SK-N-SH (cell line): ENCODE results near the gene HBB. TPM values are rescaled to one million over a fixed set of nuclear protein-coding genes. Genes with fewer than 3 reads are reported as not detected.

Experiments
- CTCF ChIA-PET: fragments of 300-600, 350-600 bp; formaldehyde crosslinking; extraction: SDS; loops from one replicate; lab custom pipeline; 2021; lab: Yijun Ruan, JAX
- POLR2A ChIA-PET: fragments of 350-600 bp; sonication (Branson Sonifier 250); formaldehyde crosslinking; extraction: SDS; loops from one replicate; lab custom pipeline; 2020; ENCODE audit warnings: antibody characterized with exemption, inconsistent platforms; lab: Yijun Ruan, JAX
- DNase-seq: peaks from one replicate; pipeline ENCODE4 v3.0.0; 2012
- H2AFZ ChIP-seq: fragments of 200-600 bp; sonication (generic); 2 replicates; pipeline ENCODE4 v1.8.1; 2016; ENCODE audit warnings: antibody characterized with exemption, mild to moderate bottlenecking, low read depth
- H3F3A ChIP-seq: fragments of 200-600 bp; sonication (generic); replicated peaks from 2 replicates; pipeline ENCODE3; 2016; ENCODE audit warnings: antibody characterized with exemption, mild to moderate bottlenecking; ENCODE audit not compliant: insufficient read depth
- H3K27ac ChIP-seq, 2 experiments: fragments of 200-500 bp in 1 of 2; fragments of 200-600 bp in 1 of 2; sonication (Bioruptor generic) in 1 of 2; sonication (generic), shearing (Covaris generic) in 1 of 2; 2 replicates each; pipeline versions ENCODE4 v1.5.1 to v1.6.1; 2014 to 2016; ENCODE audit warnings: low read depth in 2 of 2, inconsistent platforms in 1 of 2, low read length in 1 of 2, mild to moderate bottlenecking in 1 of 2, mixed read lengths in 1 of 2
- H3K27me3 ChIP-seq: fragments of 200-600 bp; sonication (generic), shearing (Covaris generic); 2 replicates; pipeline ENCODE4 v1.6.1; 2016; ENCODE audit warnings: mixed run types; ENCODE audit not compliant: insufficient read depth
- H3K36me3 ChIP-seq, 2 experiments: fragments of 200-500 bp in 1 of 2; fragments of 200-600 bp in 1 of 2; sonication (Bioruptor generic) in 1 of 2; sonication (generic) in 1 of 2; replicated peaks in 1 of 2; 2 replicates each; pipeline versions ENCODE3 to v1.5.1; 2014 to 2016; ENCODE audit warnings: low read length in 1 of 2, mild to moderate bottlenecking in 1 of 2; ENCODE audit not compliant: insufficient read depth in 2 of 2, control insufficient read depth in 1 of 2
- H3K4me1 ChIP-seq, 2 experiments: fragments of 200-500 bp in 1 of 2; fragments of 200-600 bp in 1 of 2; sonication (Bioruptor generic) in 1 of 2; sonication (generic), shearing (Covaris generic) in 1 of 2; 2 replicates each; pipeline versions ENCODE4 v1.5.1 to v1.6.1; 2014 to 2016; ENCODE audit warnings: low read depth in 1 of 2, low read length in 1 of 2, mixed run types in 1 of 2; ENCODE audit not compliant: insufficient read depth in 2 of 2, control insufficient read depth in 1 of 2
- H3K4me2 ChIP-seq: fragments of 200-600 bp; sonication (generic), shearing (Covaris generic); 2 replicates; pipeline ENCODE4 v1.6.1; 2017; ENCODE audit warnings: mixed run types
- H3K4me3 ChIP-seq, 2 experiments: fragments of 200-500 bp in 1 of 2; fragments of 200-600 bp in 1 of 2; sonication (Bioruptor generic) in 1 of 2; sonication (generic), shearing (Covaris generic) in 1 of 2; 2 replicates each; pipeline versions ENCODE4 v1.5.1 to v1.8.1; 2014 to 2016; ENCODE audit warnings: low read depth in 2 of 2, inconsistent platforms in 1 of 2, low read length in 1 of 2, mild to moderate bottlenecking in 1 of 2, mixed read lengths in 1 of 2, moderate library complexity in 1 of 2
- H3K79me2 ChIP-seq: fragments of 200-600 bp; sonication (generic); 2 replicates; pipeline ENCODE4 v1.8.1; 2017; ENCODE audit warnings: mild to moderate bottlenecking; ENCODE audit not compliant: insufficient read depth
- H3K9ac ChIP-seq: fragments of 200-600 bp; sonication (generic); 2 replicates; pipeline ENCODE4 v1.6.1; 2017; ENCODE audit warnings: mixed run types
- H3K9me2 ChIP-seq: fragments of 200-600 bp; sonication (generic); 2 replicates; pipeline ENCODE4 v1.6.1; 2017; ENCODE audit warnings: mixed run types
- H3K9me3 ChIP-seq: fragments of 200-600 bp; sonication (generic); 2 replicates; pipeline ENCODE4 v1.6.1; 2017; ENCODE audit warnings: mixed run types, mild to moderate bottlenecking, moderate library complexity
- H4K20me1 ChIP-seq: fragments of 200-600 bp; sonication (generic); 2 replicates; pipeline ENCODE4 v1.6.1; 2017; ENCODE audit warnings: mild to moderate bottlenecking, mixed run types; ENCODE audit not compliant: insufficient read depth
- CTCF ChIP-seq: fragments of 200-600 bp; sonication (generic); IDR thresholded peaks from 2 replicates; pipeline ENCODE4 v1.6.1; 2017; ENCODE audit warnings: antibody characterized with exemption, mild to moderate bottlenecking, moderate library complexity
- FOXM1 ChIP-seq: IDR thresholded peaks from 2 replicates; pipeline ENCODE4 v1.4.0; 2012; ENCODE audit warnings: low read depth, mild to moderate bottlenecking
- GATA2 ChIP-seq: sonication (generic); formaldehyde crosslinking; IDR thresholded peaks from 2 replicates; pipeline ENCODE4 v1.5.0; 2020; ENCODE audit warnings: mild to moderate bottlenecking, missing genetic modification reagents
- JUND ChIP-seq: IDR thresholded peaks from 2 replicates; pipeline ENCODE4 v1.4.0; 2012
- MAX ChIP-seq: IDR thresholded peaks from 2 replicates; pipeline ENCODE4 v1.4.0; 2012; ENCODE audit warnings: low read depth
- NRF1 ChIP-seq: IDR thresholded peaks from 2 replicates; pipeline ENCODE4 v1.6.1; 2012; ENCODE audit warnings: low read depth, mild to moderate bottlenecking, low read length
- PBX3 ChIP-seq: IDR thresholded peaks from 2 replicates; pipeline ENCODE4; 2012
- POLR2AphosphoS5 ChIP-seq: IDR thresholded peaks from 2 replicates; pipeline ENCODE4 v1.6.1; 2012; ENCODE audit warnings: low read depth, low read length
- SIN3A ChIP-seq: IDR thresholded peaks from 2 replicates; pipeline ENCODE4 v1.6.1; 2012; ENCODE audit warnings: low read depth, mild to moderate bottlenecking, low read length, moderate library complexity, borderline replicate concordance
- TCF12 ChIP-seq: IDR thresholded peaks from 2 replicates; pipeline ENCODE4 v1.4.0; 2012
- TEAD4 ChIP-seq: IDR thresholded peaks from 2 replicates; pipeline ENCODE4 v1.4.0; 2012; ENCODE audit warnings: mild to moderate bottlenecking, borderline replicate concordance; ENCODE audit not compliant: insufficient read depth
- USF2 ChIP-seq: fragments of 150-350 bp; IDR thresholded peaks from 2 replicates; pipeline ENCODE4 v1.6.1; 2017; ENCODE audit warnings: antibody characterized with exemption, low read length, low read depth, borderline replicate concordance
- WGBS: methylation state at CpG from one replicate; pipeline ENCODE4 v1.1.6; 2017; ENCODE audit warnings: low lambda C conversion rate; 5-methylcytosine and 5-hydroxymethylcytosine counted together
- polyA plus RNA-seq, 3 experiments: library from polyadenylated mRNA; depleted of rRNA; stranded (reverse); fragments of >200 nt; gene quantifications; 2 replicates each; pipeline ENCODE4 v1.2.3, GENCODE V29; 2012

Gene HBB
- polyA plus RNA-seq, 1 of the 3 experiments (the other 2 are of a cell fraction) = not detected

- WGBS = 0% methylated on average over 2 of the region's 2 CpGs
- no peaks in the 10 kb centered on the region for H3K27me3 ChIP-seq
- CTCF ChIA-PET = no interaction called here
Measured at GRCh38 chr11:5238486-5238885, 11.6 kb upstream of the HBB start.

GRCh38 chr11:5237420-5237819 is 10.5 kb upstream of the HBB start:
- Histone ChIP-seq H3K9me3 (no peaks in the 10 kb centered on the region), H3K36me3 (no peaks in the 10 kb centered on the region), H3K9me2 (no peaks in the 10 kb centered on the region), H3K4me3 (no peak overlapping the region), H2AFZ (no peak overlapping the region), H3K79me2 (no peaks in the 10 kb centered on the region), H3K4me2 (no peak overlapping the region), H3K9ac (no peak overlapping the region), H3K27me3 (no peaks in the 10 kb centered on the region), H3K27ac (no peak overlapping the region), H3F3A (no peaks in the 10 kb centered on the region), H4K20me1 (no peaks in the 10 kb centered on the region), H3K4me1 (no peaks in the 10 kb centered on the region)
- POLR2A ChIA-PET = no interaction called here
- CTCF ChIA-PET = no interaction called here
- TF ChIP-seq USF2 (no peak), GATA2 (CRISPR knock-in tag) (no peak), NRF1 (no peak), MAX (no peak), TEAD4 (no peak), SIN3A (no peak), JUND (no peak), FOXM1 (no peak)
- DNase-seq = no peak
- 3% methylated on average over 2 of the region's 2 CpGs for WGBS

More at GRCh38 chr11:5238486-5238885, 11.6 kb upstream of the HBB start:
- no peaks in the 10 kb centered on the region for H4K20me1 ChIP-seq
- DNase-seq = no peak
- H3K9ac ChIP-seq = no peak overlapping the region
- H3K27ac ChIP-seq = no peak overlapping the region
- no peak overlapping the region for H2AFZ ChIP-seq
- no peak overlapping the region for H3K4me3 ChIP-seq
- POLR2A ChIA-PET = no interaction called here
- H3K4me1 ChIP-seq = no peaks in the 10 kb centered on the region
- no peaks in the 10 kb centered on the region for H3K79me2 ChIP-seq
- H3F3A ChIP-seq = no peaks in the 10 kb centered on the region
- no peaks in the 10 kb centered on the region for H3K36me3 ChIP-seq
- no peak overlapping the region for H3K4me2 ChIP-seq
- TF ChIP-seq TEAD4 = no peak
- no peak for TF ChIP-seq CTCF
- no peak for TF ChIP-seq GATA2 (CRISPR knock-in tag)
- no peak for TF ChIP-seq PBX3
- TF ChIP-seq TCF12 = no peak
- TF ChIP-seq USF2 = no peak
- TF ChIP-seq FOXM1 = no peak
- no peak for TF ChIP-seq NRF1
- TF ChIP-seq POLR2AphosphoS5 = no peak
- TF ChIP-seq SIN3A = no peak
- TF ChIP-seq, all 33 proteins: peak for 0
- Histone ChIP-seq H3K9me2 (no peaks in the 10 kb centered on the region), H3K9me3 (no peaks in the 10 kb centered on the region)
